T-cell (primary cell): Measurements from ENCODE around the gene FSCN2. TPM values are rescaled to one million over a fixed set of nuclear protein-coding genes. Genes with fewer than 3 reads are reported as not detected.

Experiments
- ATAC-seq, 4 experiments: fragments of 200-7000 bp in 3 of 4; fragments of 150-1000 bp in 1 of 4; cut with Tn5 transposase; replicated peaks in 1 of 4; 1 replicate in 3 of 4; 2 replicates in 1 of 4; pipeline ENCODE4 v1.10.0; 2021; ENCODE audit warnings: moderate library complexity in 3 of 4, mild to moderate bottlenecking in 2 of 4, moderate number of reproducible peaks in 1 of 4
- CTCF ChIA-PET, 2 donors: fragments of 300-600 bp; sonication (Branson Sonifier 250); formaldehyde crosslinking; loops; one replicate each; lab custom pipeline; 2022; ENCODE audit warnings: antibody characterized with exemption in 2 of 2; lab: Charles Lee
- POLR2A ChIA-PET, 2 donors: fragments of 300-600 bp; sonication (Branson Sonifier 250); formaldehyde crosslinking; loops; one replicate each; lab custom pipeline; 2022; ENCODE audit warnings: antibody characterized with exemption in 2 of 2; lab: Charles Lee
- DNase-seq, 35 experiments: peaks; one replicate each; pipeline versions ENCODE4 v3.0.0 to v3.0.0-alpha.2; 2013 to 2023
- H3K27ac ChIP-seq: one replicate; pipeline ENCODE4 v1.5.1; 2013; ENCODE audit warnings: low read length
- H3K27me3 ChIP-seq, 2 experiments: replicated peaks in 1 of 2; 1 replicate in 1 of 2; 2 replicates in 1 of 2; pipeline versions ENCODE4 v1.6.1 to v1.7.0; 2013; ENCODE audit warnings: low read length in 1 of 2, mixed read lengths in 1 of 2; ENCODE audit not compliant: control insufficient read depth in 2 of 2, insufficient read depth in 2 of 2; ENCODE audit errors: extremely low read depth in 1 of 2
- H3K36me3 ChIP-seq, 2 donors: 1 replicate in 1 of 2; 2 replicates in 1 of 2; pipeline versions ENCODE4 v1.6.1 to v1.7.0; 2013; ENCODE audit warnings: low read length in 1 of 2; ENCODE audit not compliant: control insufficient read depth in 2 of 2, insufficient read depth in 1 of 2; ENCODE audit errors: extremely low read depth in 1 of 2
- H3K4me1 ChIP-seq, 2 experiments: 1 replicate in 1 of 2; 2 replicates in 1 of 2; pipeline versions ENCODE4 v1.6.1 to v1.7.0; 2013; ENCODE audit warnings: low read length in 2 of 2, mixed read lengths in 1 of 2; ENCODE audit not compliant: insufficient read depth in 2 of 2, control insufficient read depth in 1 of 2; ENCODE audit errors: extremely low read depth in 1 of 2
- H3K4me3 ChIP-seq, 2 donors: 1 replicate in 1 of 2; 2 replicates in 1 of 2; pipeline versions ENCODE4 v1.5.1 to v1.7.0; 2013; ENCODE audit warnings: mild to moderate bottlenecking in 2 of 2, low read length in 1 of 2, moderate library complexity in 1 of 2; ENCODE audit not compliant: control insufficient read depth in 1 of 2; ENCODE audit errors: extremely low read depth in 1 of 2
- H3K9me3 ChIP-seq: 2 replicates; pipeline ENCODE4 v1.7.0; 2013
- H3K27ac Mint-ChIP-seq, 2 donors: one replicate each; pipeline ENCODE4 v1.8.0; 2020 to 2021; ENCODE audit warnings: mild to moderate bottlenecking in 2 of 2, mixed read lengths in 2 of 2
- H3K27me3 Mint-ChIP-seq, 2 donors: one replicate each; pipeline ENCODE4 v1.8.0; 2021 to 2022; ENCODE audit warnings: mixed read lengths in 2 of 2
- H3K36me3 Mint-ChIP-seq: one replicate; pipeline ENCODE4 v1.8.0; 2021; ENCODE audit warnings: mixed read lengths
- H3K4me1 Mint-ChIP-seq, 3 donors: one replicate each; pipeline ENCODE4 v1.8.0; 2020 to 2022; ENCODE audit warnings: mixed read lengths in 3 of 3, mild to moderate bottlenecking in 1 of 3
- H3K4me3 Mint-ChIP-seq, 3 donors: one replicate each; pipeline ENCODE4 v1.8.0; 2020 to 2022; ENCODE audit warnings: mild to moderate bottlenecking in 3 of 3, mixed read lengths in 3 of 3, moderate library complexity in 3 of 3
- H3K9me3 Mint-ChIP-seq, 3 donors: one replicate each; pipeline ENCODE4 v1.8.0; 2020 to 2022; ENCODE audit warnings: mixed read lengths in 3 of 3
- WGBS: methylation state at CpG from one replicate; pipeline ENCODE4 v1.1.5; 2013; ENCODE audit warnings: missing lambda C conversion rate; ENCODE audit not compliant: insufficient coverage; 5-methylcytosine and 5-hydroxymethylcytosine counted together
- total RNA-seq, 35 experiments: library from RNA in 6 of 35; stranded (reverse) in 6 of 35; fragments of 120-200 nt in 1 of 35; gene quantifications; one replicate each; pipeline versions ENCODE4 v1.2.1 to v1.2.4 and lab custom pipeline; 2013 to 2026

The FSCN2 gene
- total RNA-seq, 5 donors from 2014 or later (not counting 1 experiment from before 2014, with no cell fraction given) = 0.91 to 4.2 (median 1.2) TPM

- H3K27ac Mint-ChIP-seq = peak overlapping the region; percentile 93 to 96
- Histone ChIP-seq H3K36me3 (peaks cover 16 to 37% of the 10 kb centered on the region in 2 donors), H3K4me1 (peaks cover 24 to 57% of the 10 kb centered on the region in 2 experiments), H3K27me3 (no peaks in the 10 kb centered on the region), H3K4me3 (peak overlapping the region; percentile 46 to 96), H3K9me3 (no peaks in the 10 kb centered on the region), H3K27ac (peak overlapping the region; percentile 56)
- CTCF ChIA-PET = interaction anchor here (0.6 kb wide), 2 partner anchors 243 to 1645 kb away, joined by 3 read pairs; no protein-coding TSS in a partner anchor
- H3K36me3 Mint-ChIP-seq = peaks cover 35% of the 10 kb centered on the region
- peak in 1 of 4 experiments; percentile 2 for ATAC-seq
- WGBS = 0% methylated on average over 8 of the region's 12 CpGs
- POLR2A ChIA-PET = no interaction called here
- H3K9me3 Mint-ChIP-seq = no peaks in the 10 kb centered on the region
- H3K27me3 Mint-ChIP-seq = no peaks in the 10 kb centered on the region
- H3K4me1 Mint-ChIP-seq = peaks cover 29 to 44% (median 43%) of the 10 kb centered on the region in 3 donors
- peak in 23 of 35 experiments; percentile 20 to 83 (median 51) for DNase-seq
- peak overlapping the region; percentile 95 to 98 (median 98) for H3K4me3 Mint-ChIP-seq
Measured at GRCh38 chr17:81509207-81509971, 18.8 kb upstream of the FSCN2 start.

DNA sequence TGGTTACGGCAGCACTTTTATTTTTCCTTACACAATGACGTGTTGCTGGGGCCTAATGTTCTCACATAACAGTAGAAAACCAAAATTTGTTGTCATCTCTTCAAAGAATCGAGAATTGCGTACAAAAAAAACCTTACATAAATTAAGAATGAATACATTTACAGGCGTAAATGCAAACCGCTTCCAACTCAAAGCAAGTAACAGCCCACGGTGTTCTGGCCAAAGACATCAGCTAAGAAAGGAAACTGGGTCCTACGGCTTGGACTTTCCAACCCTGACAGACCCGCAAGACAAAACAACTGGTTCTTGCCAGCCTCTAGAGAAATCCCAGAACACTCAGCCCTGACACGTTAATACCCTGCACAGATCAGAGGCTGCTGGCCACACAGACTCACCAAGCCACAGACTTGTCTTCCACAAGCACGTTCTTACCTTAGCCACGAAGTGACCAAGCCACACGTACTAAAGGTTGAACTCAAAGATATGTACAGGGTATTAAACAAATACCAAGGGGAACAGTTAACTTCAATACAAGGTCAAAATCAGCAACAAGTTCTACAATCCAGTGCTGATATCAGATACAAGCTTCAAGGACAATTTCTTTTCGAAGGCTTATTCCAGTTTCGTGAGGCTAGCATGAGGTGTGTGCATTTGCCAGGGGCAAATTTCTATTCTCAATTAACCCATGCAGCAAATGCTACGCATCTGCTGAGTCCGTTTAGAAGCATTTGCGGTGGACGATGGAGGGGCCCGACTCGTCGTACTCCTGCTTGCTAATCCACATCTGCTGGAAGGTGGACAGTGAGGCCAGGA lies 18.0 kb upstream of the FSCN2 start:
- Mint-ChIP-seq H3K9me3 (no peaks in the 10 kb centered on the region), H3K36me3 (peaks cover 35% of the 10 kb centered on the region), H3K4me1 (peaks cover 29 to 44% (median 44%) of the 10 kb centered on the region in 3 donors), H3K27ac (peak overlapping the region; percentile 93 to 96), H3K4me3 (peak overlapping the region; percentile 95 to 98 (median 98)), H3K27me3 (no peaks in the 10 kb centered on the region)
- CTCF ChIA-PET = no interaction called here
- DNase-seq (peak in 9 of 35 experiments; percentile 18 to 73 (median 35)), ATAC-seq (no peak)
- POLR2A ChIA-PET = no interaction called here
- peak overlapping the region; percentile 80 to 96 for H3K4me3 ChIP-seq
- H3K27me3 ChIP-seq = no peaks in the 10 kb centered on the region
- H3K27ac ChIP-seq = peak overlapping the region; percentile 56
- no peaks in the 10 kb centered on the region for H3K9me3 ChIP-seq
- under 1% methylated on average over 16 of the region's 22 CpGs for WGBS
- H3K4me1 ChIP-seq = peaks cover 24 to 59% of the 10 kb centered on the region in 2 experiments
- peaks cover 16 to 37% of the 10 kb centered on the region in 2 donors for H3K36me3 ChIP-seq

DNA sequence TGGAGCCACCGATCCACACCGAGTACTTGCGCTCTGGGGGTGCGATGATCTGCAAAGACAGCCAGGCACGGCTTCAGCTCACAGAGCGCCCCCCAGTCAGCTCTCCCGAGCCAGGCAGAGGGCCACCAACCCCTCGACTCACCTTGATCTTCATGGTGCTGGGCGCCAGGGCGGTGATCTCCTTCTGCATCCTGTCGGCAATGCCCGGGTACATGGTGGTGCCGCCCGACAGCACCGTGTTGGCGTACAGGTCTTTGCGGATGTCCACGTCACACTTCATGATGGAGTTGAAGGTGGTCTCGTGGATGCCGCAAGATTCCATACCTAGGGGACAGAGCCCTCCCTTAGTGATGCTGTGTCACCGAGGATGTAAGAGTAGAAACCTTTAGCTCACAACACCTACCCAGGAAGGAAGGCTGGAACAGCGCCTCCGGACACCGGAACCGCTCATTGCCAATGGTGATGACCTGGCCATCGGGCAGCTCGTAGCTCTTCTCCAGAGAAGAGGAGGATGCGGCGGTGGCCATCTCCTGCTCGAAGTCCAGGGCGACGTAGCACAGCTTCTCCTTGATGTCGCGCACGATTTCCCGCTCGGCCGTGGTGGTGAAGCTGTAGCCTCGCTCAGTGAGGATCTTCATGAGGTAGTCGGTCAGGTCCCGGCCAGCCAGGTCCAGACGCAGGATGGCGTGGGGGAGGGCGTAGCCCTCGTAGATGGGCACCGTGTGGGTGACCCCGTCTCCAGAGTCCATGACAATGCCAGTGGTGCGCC lies 17.2 kb upstream of the FSCN2 start:
- ChIA-PET CTCF (no interaction called here), POLR2A (no interaction called here)
- Mint-ChIP-seq H3K4me3 (peak overlapping the region; percentile 95 to 98 (median 98)), H3K27me3 (no peaks in the 10 kb centered on the region), H3K9me3 (no peaks in the 10 kb centered on the region), H3K4me1 (peaks cover 35 to 50% (median 49%) of the 10 kb centered on the region in 3 donors), H3K36me3 (peaks cover 35% of the 10 kb centered on the region), H3K27ac (peak overlapping the region; percentile 93 to 96)
- Histone ChIP-seq H3K9me3 (no peaks in the 10 kb centered on the region), H3K27ac (peak overlapping the region; percentile 56), H3K4me1 (peaks cover 26 to 67% of the 10 kb centered on the region in 2 experiments), H3K4me3 (peak overlapping the region; percentile 80 to 96), H3K27me3 (no peaks in the 10 kb centered on the region), H3K36me3 (peaks cover 16 to 37% of the 10 kb centered on the region in 2 donors)
- DNase-seq (peak in 28 of 35 experiments; percentile 33 to 67 (median 48)), ATAC-seq (no peak)
- WGBS = 0% methylated on average over 39 of the region's 48 CpGs

- ATAC-seq = no peak
- peak overlapping the region; percentile 56 for H3K27ac ChIP-seq
- peak overlapping the region; percentile 95 to 98 (median 98) for H3K4me3 Mint-ChIP-seq
- H3K36me3 ChIP-seq = peaks cover 16 to 37% of the 10 kb centered on the region in 2 donors
- peaks cover 26 to 72% of the 10 kb centered on the region in 2 experiments for H3K4me1 ChIP-seq
- peak in 1 of 35 experiments; percentile 32 for DNase-seq
- peaks cover 40 to 55% (median 55%) of the 10 kb centered on the region in 3 donors for H3K4me1 Mint-ChIP-seq
- H3K36me3 Mint-ChIP-seq = peaks cover 35% of the 10 kb centered on the region
- ChIA-PET CTCF (no interaction called here), POLR2A (no interaction called here)
- no peaks in the 10 kb centered on the region for H3K27me3 ChIP-seq
- no peaks in the 10 kb centered on the region for H3K27me3 Mint-ChIP-seq
- peak overlapping the region; percentile 80 to 96 for H3K4me3 ChIP-seq
- WGBS = 0% methylated on average over 3 of the region's 9 CpGs
- no peaks in the 10 kb centered on the region for H3K9me3 Mint-ChIP-seq
- H3K9me3 ChIP-seq = no peaks in the 10 kb centered on the region
- peak overlapping the region; percentile 93 to 96 for H3K27ac Mint-ChIP-seq
Measured at GRCh38 chr17:81511554-81511803, 16.7 kb upstream of the FSCN2 start.

DNA sequence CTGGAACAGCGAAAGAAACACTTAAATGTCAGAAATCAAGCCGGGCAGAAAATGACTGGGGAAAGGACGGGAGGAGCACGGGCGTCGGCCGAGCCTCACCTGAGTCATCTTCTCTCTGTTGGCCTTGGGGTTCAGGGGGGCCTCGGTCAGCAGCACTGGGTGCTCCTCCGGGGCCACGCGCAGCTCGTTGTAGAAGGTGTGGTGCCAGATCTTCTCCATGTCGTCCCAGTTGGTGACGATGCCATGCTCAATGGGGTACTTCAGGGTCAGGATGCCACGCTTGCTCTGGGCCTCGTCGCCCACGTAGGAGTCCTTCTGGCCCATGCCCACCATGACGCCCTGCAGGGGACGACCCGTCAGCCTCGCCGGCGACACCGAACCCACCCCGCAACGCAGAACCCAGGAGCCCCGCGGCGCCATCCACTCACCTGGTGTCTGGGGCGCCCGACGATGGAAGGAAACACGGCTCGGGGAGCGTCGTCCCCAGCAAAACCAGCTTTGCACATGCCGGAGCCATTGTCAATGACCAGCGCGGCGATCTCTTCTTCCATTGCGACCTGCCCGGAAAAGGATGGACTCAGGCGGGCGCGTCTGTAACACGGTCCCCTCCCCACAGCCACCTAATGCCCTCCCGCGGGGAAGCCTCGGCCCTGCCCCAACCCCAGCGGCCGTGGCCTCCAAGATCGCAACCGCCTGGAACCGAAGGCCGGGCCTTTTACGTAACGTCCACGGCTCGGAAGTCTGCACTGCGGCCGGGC lies 16.2 kb upstream of the FSCN2 start:
- H3K9me3 ChIP-seq = no peaks in the 10 kb centered on the region
- peak overlapping the region; percentile 56 for H3K27ac ChIP-seq
- Mint-ChIP-seq H3K4me3 (peak overlapping the region; percentile 95 to 98 (median 98)), H3K4me1 (peaks cover 44 to 59% (median 57%) of the 10 kb centered on the region in 3 donors), H3K27ac (peak overlapping the region; percentile 93 to 96), H3K36me3 (peaks cover 35% of the 10 kb centered on the region), H3K27me3 (no peaks in the 10 kb centered on the region), H3K9me3 (no peaks in the 10 kb centered on the region)
- H3K4me3 ChIP-seq = peak overlapping the region; percentile 80 to 96
- peak in 1 of 4 experiments; percentile 0 for ATAC-seq
- CTCF ChIA-PET = no interaction called here
- under 1% methylated on average over 56 of the region's 62 CpGs for WGBS
- POLR2A ChIA-PET = no interaction called here
- H3K4me1 ChIP-seq = peaks cover 26 to 77% of the 10 kb centered on the region in 2 experiments
- peak in 11 of 35 experiments; percentile 20 to 50 (median 33) for DNase-seq
- H3K36me3 ChIP-seq = peaks cover 16 to 37% of the 10 kb centered on the region in 2 donors
- H3K27me3 ChIP-seq = no peaks in the 10 kb centered on the region
